ENCODE measurements around the gene DIAPH3.

DNA sequence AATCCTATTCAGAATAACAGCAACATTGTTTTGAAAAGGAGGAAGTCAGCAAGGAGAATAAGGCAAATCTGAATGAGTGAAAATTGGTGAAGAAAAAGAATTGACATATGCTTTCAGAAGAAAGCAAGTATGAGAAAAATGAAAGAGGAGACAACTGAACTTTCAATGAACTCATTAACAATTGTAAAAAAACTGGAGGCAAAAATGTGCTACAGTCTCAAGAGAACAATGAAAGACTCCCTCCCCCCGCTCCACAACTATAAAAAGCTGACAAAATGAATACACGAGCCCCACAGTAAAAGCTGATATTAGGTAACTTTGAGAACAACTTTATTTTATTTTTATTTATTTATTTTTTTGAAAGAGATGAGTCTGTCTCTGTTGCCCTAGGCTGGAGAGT lies 373.1 kb downstream of the DIAPH3 start:
- TF ChIP-seq, protein P1, sequence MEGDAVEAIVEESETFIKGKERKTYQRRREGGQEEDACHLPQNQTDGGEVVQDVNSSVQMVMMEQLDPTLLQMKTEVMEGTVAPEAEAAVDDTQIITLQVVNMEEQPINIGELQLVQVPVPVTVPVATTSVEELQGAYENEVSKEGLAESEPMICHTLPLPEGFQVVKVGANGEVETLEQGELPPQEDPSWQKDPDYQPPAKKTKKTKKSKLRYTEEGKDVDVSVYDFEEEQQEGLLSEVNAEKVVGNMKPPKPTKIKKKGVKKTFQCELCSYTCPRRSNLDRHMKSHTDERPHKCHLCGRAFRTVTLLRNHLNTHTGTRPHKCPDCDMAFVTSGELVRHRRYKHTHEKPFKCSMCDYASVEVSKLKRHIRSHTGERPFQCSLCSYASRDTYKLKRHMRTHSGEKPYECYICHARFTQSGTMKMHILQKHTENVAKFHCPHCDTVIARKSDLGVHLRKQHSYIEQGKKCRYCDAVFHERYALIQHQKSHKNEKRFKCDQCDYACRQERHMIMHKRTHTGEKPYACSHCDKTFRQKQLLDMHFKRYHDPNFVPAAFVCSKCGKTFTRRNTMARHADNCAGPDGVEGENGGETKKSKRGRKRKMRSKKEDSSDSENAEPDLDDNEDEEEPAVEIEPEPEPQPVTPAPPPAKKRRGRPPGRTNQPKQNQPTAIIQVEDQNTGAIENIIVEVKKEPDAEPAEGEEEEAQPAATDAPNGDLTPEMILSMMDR (IDR thresholded peaks at IDR 0.05) = no peak
- no peak for TF ChIP-seq SMC3 (IDR thresholded peaks at IDR 0.05)
- TF ChIP-seq RFX5 (IDR thresholded peaks at IDR 0.05) = no peak
- TF ChIP-seq POLR2A (IDR thresholded peaks at IDR 0.05; ENCODE audit: low read length) = no peak
- no peak for TF ChIP-seq ZC3H11A (IDR thresholded peaks at IDR 0.05)
- no peak for TF ChIP-seq GATA3 (IDR thresholded peaks at IDR 0.05; ENCODE audit: borderline replicate concordance)
- TF ChIP-seq, protein P2, sequence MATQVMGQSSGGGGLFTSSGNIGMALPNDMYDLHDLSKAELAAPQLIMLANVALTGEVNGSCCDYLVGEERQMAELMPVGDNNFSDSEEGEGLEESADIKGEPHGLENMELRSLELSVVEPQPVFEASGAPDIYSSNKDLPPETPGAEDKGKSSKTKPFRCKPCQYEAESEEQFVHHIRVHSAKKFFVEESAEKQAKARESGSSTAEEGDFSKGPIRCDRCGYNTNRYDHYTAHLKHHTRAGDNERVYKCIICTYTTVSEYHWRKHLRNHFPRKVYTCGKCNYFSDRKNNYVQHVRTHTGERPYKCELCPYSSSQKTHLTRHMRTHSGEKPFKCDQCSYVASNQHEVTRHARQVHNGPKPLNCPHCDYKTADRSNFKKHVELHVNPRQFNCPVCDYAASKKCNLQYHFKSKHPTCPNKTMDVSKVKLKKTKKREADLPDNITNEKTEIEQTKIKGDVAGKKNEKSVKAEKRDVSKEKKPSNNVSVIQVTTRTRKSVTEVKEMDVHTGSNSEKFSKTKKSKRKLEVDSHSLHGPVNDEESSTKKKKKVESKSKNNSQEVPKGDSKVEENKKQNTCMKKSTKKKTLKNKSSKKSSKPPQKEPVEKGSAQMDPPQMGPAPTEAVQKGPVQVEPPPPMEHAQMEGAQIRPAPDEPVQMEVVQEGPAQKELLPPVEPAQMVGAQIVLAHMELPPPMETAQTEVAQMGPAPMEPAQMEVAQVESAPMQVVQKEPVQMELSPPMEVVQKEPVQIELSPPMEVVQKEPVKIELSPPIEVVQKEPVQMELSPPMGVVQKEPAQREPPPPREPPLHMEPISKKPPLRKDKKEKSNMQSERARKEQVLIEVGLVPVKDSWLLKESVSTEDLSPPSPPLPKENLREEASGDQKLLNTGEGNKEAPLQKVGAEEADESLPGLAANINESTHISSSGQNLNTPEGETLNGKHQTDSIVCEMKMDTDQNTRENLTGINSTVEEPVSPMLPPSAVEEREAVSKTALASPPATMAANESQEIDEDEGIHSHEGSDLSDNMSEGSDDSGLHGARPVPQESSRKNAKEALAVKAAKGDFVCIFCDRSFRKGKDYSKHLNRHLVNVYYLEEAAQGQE (IDR thresholded peaks at IDR 0.05) = no peak
